ENCODE measurements around the gene TBL3.

- TF ChIP-seq POLR2A (IDR thresholded peaks at IDR 0.05): no peak
- no peak for TF ChIP-seq CTCF (IDR thresholded peaks at IDR 0.05)
Observed at GRCh38 chr16:2003231-2003826, 31.5 kb downstream of the TBL3 start.
